WTC11 (cell line): ENCODE measurements around the gene FSCB. TPM values are rescaled to one million over a fixed set of nuclear protein-coding genes. Genes with fewer than 3 reads are reported as not detected.

Experiments used
- CREB1 ChIP-seq: sonication (generic); formaldehyde crosslinking; IDR thresholded peaks from 2 replicates; pipeline ENCODE4 v1.8.0; 2023; ENCODE audit warnings: mild to moderate bottlenecking, missing genetic modification reagents
- CTCF ChIP-seq: fragments of 200-600 bp; IDR thresholded peaks from 2 replicates; pipeline ENCODE4 v1.8.0; 2022; ENCODE audit warnings: antibody characterized with exemption
- ESRRA ChIP-seq: sonication (generic); formaldehyde crosslinking; IDR thresholded peaks from 2 replicates; pipeline ENCODE4 v1.8.1; 2022; ENCODE audit warnings: mild to moderate bottlenecking, missing genetic modification reagents, borderline replicate concordance
- FOXK1 ChIP-seq: sonication (generic); formaldehyde crosslinking; IDR thresholded peaks from 2 replicates; pipeline ENCODE4 v1.8.0; 2022; ENCODE audit warnings: mild to moderate bottlenecking, moderate library complexity, missing genetic modification reagents
- FOXP1 ChIP-seq: sonication (generic); formaldehyde crosslinking; IDR thresholded peaks from 2 replicates; pipeline ENCODE4 v1.8.0; 2022; ENCODE audit warnings: missing genetic modification reagents, mild to moderate bottlenecking, moderate library complexity, borderline replicate concordance
- NR3C1 ChIP-seq: sonication (generic); formaldehyde crosslinking; conservative IDR thresholded peaks from 2 replicates; pipeline ENCODE4 v1.8.1; 2023; ENCODE audit warnings: low read depth, mild to moderate bottlenecking, missing genetic modification reagents
- OVOL2 ChIP-seq: fragments of 250-450 bp; sonication (Bioruptor Pico); IDR thresholded peaks from 2 replicates; pipeline ENCODE4 v1.9.0; 2021; ENCODE audit warnings: mild to moderate bottlenecking, borderline replicate concordance
- PRDM15 ChIP-seq: sonication (generic); formaldehyde crosslinking; IDR thresholded peaks from 2 replicates; pipeline ENCODE4 v1.8.0; 2022; ENCODE audit warnings: missing genetic modification reagents
- STAT6 ChIP-seq: sonication (generic); formaldehyde crosslinking; conservative IDR thresholded peaks from 2 replicates; pipeline ENCODE4 v1.8.1; 2023; ENCODE audit warnings: mild to moderate bottlenecking, low read depth, missing genetic modification reagents, moderate library complexity
- TEAD1 ChIP-seq: sonication (generic); formaldehyde crosslinking; IDR thresholded peaks from 2 replicates; pipeline ENCODE4 v1.8.0; 2022; ENCODE audit warnings: mild to moderate bottlenecking, missing genetic modification reagents
- total RNA-seq: library from RNA; stranded (reverse); gene quantifications from 3 replicates; pipeline ENCODE4 v1.2.3, GENCODE V29; 2021
- TF ChIP-seq, protein P1 (sequence below): sonication (generic); formaldehyde crosslinking; IDR thresholded peaks from 2 replicates; pipeline ENCODE4 v1.8.0; 2023; ENCODE audit warnings: missing genetic modification reagents
- TF ChIP-seq, protein P2 (sequence below): sonication (generic); formaldehyde crosslinking; IDR thresholded peaks from 2 replicates; pipeline ENCODE4 v1.8.1; 2022; ENCODE audit warnings: missing genetic modification reagents, borderline replicate concordance

FSCB gene
- total RNA-seq, 1 experiment from 2014 or later = not detected

DNA sequence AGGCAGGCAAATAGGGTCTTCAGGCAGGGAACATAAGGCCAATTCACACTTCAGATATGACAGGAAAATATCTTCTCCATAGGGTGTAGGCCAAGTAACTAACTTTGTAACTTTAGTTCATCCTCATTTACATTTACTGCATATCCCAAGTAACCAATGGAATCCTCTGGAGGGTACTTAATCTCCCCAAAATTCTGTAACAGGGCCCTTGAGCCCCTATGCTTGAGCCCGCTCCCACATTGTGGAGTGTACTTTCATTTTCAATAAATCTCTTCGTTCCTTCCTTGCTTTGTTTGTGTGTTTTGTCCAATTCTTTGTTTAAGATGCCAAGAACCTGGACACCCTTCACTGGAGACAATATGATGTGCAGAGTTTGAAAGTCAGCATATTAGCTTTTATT is 45.3 kb downstream of the FSCB start (continued):
- TF ChIP-seq STAT6 (CRISPR knock-in tag) (no peak), OVOL2 (CRISPR knock-in tag) (no peak), ESRRA (CRISPR knock-in tag) (no peak), CREB1 (CRISPR knock-in tag) (no peak), CTCF (no peak), NR3C1 (no peak), TEAD1 (CRISPR knock-in tag) (no peak), FOXK1 (CRISPR knock-in tag) (no peak), FOXP1 (no peak), PRDM15 (CRISPR knock-in tag) (no peak)
- TF ChIP-seq, protein P1, sequence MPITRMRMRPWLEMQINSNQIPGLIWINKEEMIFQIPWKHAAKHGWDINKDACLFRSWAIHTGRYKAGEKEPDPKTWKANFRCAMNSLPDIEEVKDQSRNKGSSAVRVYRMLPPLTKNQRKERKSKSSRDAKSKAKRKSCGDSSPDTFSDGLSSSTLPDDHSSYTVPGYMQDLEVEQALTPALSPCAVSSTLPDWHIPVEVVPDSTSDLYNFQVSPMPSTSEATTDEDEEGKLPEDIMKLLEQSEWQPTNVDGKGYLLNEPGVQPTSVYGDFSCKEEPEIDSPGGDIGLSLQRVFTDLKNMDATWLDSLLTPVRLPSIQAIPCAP = no peak
- TF ChIP-seq, protein P2, sequence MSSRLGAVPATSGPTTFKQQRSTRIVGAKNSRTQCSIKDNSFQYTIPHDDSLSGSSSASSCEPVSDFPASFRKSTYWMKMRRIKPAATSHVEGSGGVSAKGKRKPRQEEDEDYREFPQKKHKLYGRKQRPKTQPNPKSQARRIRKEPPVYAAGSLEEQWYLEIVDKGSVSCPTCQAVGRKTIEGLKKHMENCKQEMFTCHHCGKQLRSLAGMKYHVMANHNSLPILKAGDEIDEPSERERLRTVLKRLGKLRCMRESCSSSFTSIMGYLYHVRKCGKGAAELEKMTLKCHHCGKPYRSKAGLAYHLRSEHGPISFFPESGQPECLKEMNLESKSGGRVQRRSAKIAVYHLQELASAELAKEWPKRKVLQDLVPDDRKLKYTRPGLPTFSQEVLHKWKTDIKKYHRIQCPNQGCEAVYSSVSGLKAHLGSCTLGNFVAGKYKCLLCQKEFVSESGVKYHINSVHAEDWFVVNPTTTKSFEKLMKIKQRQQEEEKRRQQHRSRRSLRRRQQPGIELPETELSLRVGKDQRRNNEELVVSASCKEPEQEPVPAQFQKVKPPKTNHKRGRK = no peak
- TF ChIP-seq, all 79 proteins: peak for 0
